ENCODE data around the gene FPGS.

The FPGS gene

GRCh38 chr9:127862075-127863011, 59.7 kb downstream of the FPGS start:
- peak; percentile 60 to 72 for DNase-seq

- no peak for DNase-seq
Measured at GRCh38 chr9:127863191-127863621, 60.5 kb downstream of the FPGS start.
